Motor neuron (in vitro differentiated cells): Measurements from ENCODE around the gene SLC13A3. TPM values are rescaled to one million over a fixed set of nuclear protein-coding genes. Genes with fewer than 3 reads are reported as not detected.
A peak's percentile ranks its signal among the peaks of the same experiment; 100 is the strongest.

Experiments used
- ATAC-seq, 8 experiments: fragments of 200-7000 bp; cut with Tn5 transposase; replicated peaks in 6 of 8; 2 replicates each; pipeline ENCODE4 v1.8.0; 2021; ENCODE audit warnings: mild to moderate bottlenecking in 8 of 8, moderate library complexity in 8 of 8
- H3K27ac ChIP-seq, 2 donors: fragments of 250-450 bp; sonication (Bioruptor Pico); 2 replicates each; pipeline ENCODE4 v1.9.0; 2021; ENCODE audit warnings: antibody characterized with exemption in 2 of 2, mild to moderate bottlenecking in 2 of 2, moderate library complexity in 1 of 2
- H3K4me1 ChIP-seq, 2 donors: fragments of 250-450 bp; sonication (Bioruptor Pico); replicated peaks in 1 of 2; 2 replicates each; pipeline ENCODE4 v1.6.1; 2021; ENCODE audit warnings: antibody characterized with exemption in 2 of 2, mild to moderate bottlenecking in 2 of 2, moderate library complexity in 1 of 2
- H3K4me3 ChIP-seq, 5 donors: fragments of 250-450 bp; sonication (Bioruptor Pico); 2 replicates each; pipeline ENCODE4 v1.9.0; 2021; ENCODE audit warnings: antibody characterized with exemption in 5 of 5, mild to moderate bottlenecking in 5 of 5, moderate library complexity in 4 of 5
- WGBS, 10 experiments: fragments of 450-650 bp; shearing (Covaris generic); methylation state at CpG; one replicate each; pipeline ENCODE4 v1.0.0; 2022; 5-methylcytosine and 5-hydroxymethylcytosine counted together
- in situ Hi-C, 9 experiments: fragments of 400-800 bp; cut with MboI; loops; one replicate each; pipeline ENCODE4 v1.15.0; 2021; ENCODE audit warnings: low sequenced_read_pairs in 9 of 9, low pct_unique_long_range_greater_than_20kb in 2 of 9; ENCODE audit not compliant: unreplicated experiment in 9 of 9
- total RNA-seq, 8 experiments: library from RNA; unstranded; fragments of 300-600 nt; gene quantifications; 2 replicates each; pipeline versions ENCODE4 v1.2.3 to v1.2.4, GENCODE V29; 2022

The SLC13A3 gene
- total RNA-seq, 8 experiments from 2014 or later = 0.97 to 5.0 (median 3.0) TPM

GRCh38 chr20:46583411-46584214, 67.6 kb downstream of the SLC13A3 start:
- in situ Hi-C loops = no loop called here
- 0 to 74% (median 47%) methylated on average over 1 to 14 of the region's 17 CpGs; no CpG with 5 or more reads in 1 of the 10 experiments for WGBS, 10 experiments
- no peak for ATAC-seq
- Histone ChIP-seq H3K4me3 (no peak overlapping the region), H3K4me1 (no peaks in the 10 kb centered on the region), H3K27ac (no peak overlapping the region)

GRCh38 chr20:46582648-46583047, 68.6 kb downstream of the SLC13A3 start:
- H3K27ac ChIP-seq = no peak overlapping the region
- no peak for ATAC-seq
- in situ Hi-C loops = no loop called here
- H3K4me3 ChIP-seq = no peak overlapping the region
- no peaks in the 10 kb centered on the region for H3K4me1 ChIP-seq
- WGBS, 10 experiments = 83 to 100% (median 93%) methylated on average over 1 to 5 of the region's 5 CpGs; no CpG with 5 or more reads in 1 of the 10 experiments

GRCh38 chr20:46581391-46581790, 69.9 kb downstream of the SLC13A3 start:
- ATAC-seq = peak in 1 of 8 experiments; percentile 11
- WGBS, 10 experiments = 10 to 100% (median 79%) methylated on average over 1 to 3 of the region's 3 CpGs; no CpG with 5 or more reads in 1 of the 10 experiments
- H3K4me1 ChIP-seq = no peaks in the 10 kb centered on the region
- H3K27ac ChIP-seq = no peak overlapping the region
- in situ Hi-C loops = no loop called here
- no peak overlapping the region for H3K4me3 ChIP-seq

GRCh38 chr20:46580613-46581205, 70.5 kb downstream of the SLC13A3 start:
- H3K4me3 ChIP-seq = no peak overlapping the region
- peak in 3 of 8 experiments; percentile 94 to 99 (median 98) for ATAC-seq
- H3K4me1 ChIP-seq = no peaks in the 10 kb centered on the region
- in situ Hi-C loops = no loop called here
- 20 to 100% (median 40%) methylated on average over 1 to 2 of the region's 2 CpGs; no CpG with 5 or more reads in 5 of the 10 experiments for WGBS, 10 experiments
- H3K27ac ChIP-seq = no peak overlapping the region

- in situ Hi-C loops = no loop called here
- Histone ChIP-seq H3K4me1 (no peaks in the 10 kb centered on the region), H3K27ac (no peak overlapping the region), H3K4me3 (no peak overlapping the region)
- ATAC-seq = no peak
- WGBS, 10 experiments = 0 to 98% (median 84%) methylated on average over 1 to 7 of the region's 7 CpGs; no CpG with 5 or more reads in 2 of the 10 experiments
Observed at GRCh38 chr20:46578745-46579144, 72.5 kb downstream of the SLC13A3 start.

GRCh38 chr20:46576774-46577395, 74.4 kb downstream of the SLC13A3 start:
- in situ Hi-C loops = no loop called here
- H3K27ac ChIP-seq = no peak overlapping the region
- ATAC-seq = no peak
- 20 to 92% (median 72%) methylated on average over 1 to 6 of the region's 6 CpGs for WGBS, 10 experiments
- no peaks in the 10 kb centered on the region for H3K4me1 ChIP-seq
- no peak overlapping the region for H3K4me3 ChIP-seq

- Histone ChIP-seq H3K4me3 (no peak overlapping the region), H3K27ac (no peak overlapping the region), H3K4me1 (no peaks in the 10 kb centered on the region)
- in situ Hi-C loops = no loop called here
- WGBS, 10 experiments = 40 to 84% (median 63%) methylated on average over 1 to 7 of the region's 9 CpGs; no CpG with 5 or more reads in 1 of the 10 experiments
- ATAC-seq = no peak
Observed at GRCh38 chr20:46575937-46576461, 75.3 kb downstream of the SLC13A3 start.

- in situ Hi-C loops = no loop called here
- H3K27ac ChIP-seq = no peak overlapping the region
- no peak for ATAC-seq
- H3K4me3 ChIP-seq = no peak overlapping the region
- WGBS, 10 experiments = 0 to 100% (median 100%) methylated on average over 1 of the region's 5 CpGs; no CpG with 5 or more reads in 7 of the 10 experiments
- no peaks in the 10 kb centered on the region for H3K4me1 ChIP-seq
Observed at GRCh38 chr20:46575394-46575793, 75.9 kb downstream of the SLC13A3 start.

- 65 to 100% (median 87%) methylated on average over 1 to 16 of the region's 19 CpGs; no CpG with 5 or more reads in 1 of the 10 experiments for WGBS, 10 experiments
- ATAC-seq = peak in 1 of 8 experiments; percentile 90
- Histone ChIP-seq H3K4me1 (peaks cover 0 to 2% of the 10 kb centered on the region in 2 donors), H3K27ac (no peak overlapping the region), H3K4me3 (no peak overlapping the region)
- in situ Hi-C loops = loop anchor here in 1 of 9 experiments (25.0 kb wide), 1 partner anchor 113 kb away; the partner anchor contains the start of gene TP53RK
Observed at GRCh38 chr20:46573788-46574584, 77.3 kb downstream of the SLC13A3 start.

- 29 to 100% (median 57%) methylated on average over 1 to 6 of the region's 6 CpGs; no CpG with 5 or more reads in 2 of the 10 experiments for WGBS, 10 experiments
- no peak overlapping the region for H3K4me3 ChIP-seq
- H3K4me1 ChIP-seq = peaks cover 4 to 7% of the 10 kb centered on the region in 2 donors
- in situ Hi-C loops = loop anchor here in 1 of 9 experiments (25.0 kb wide), 1 partner anchor 114 kb away; the partner anchor contains the start of gene TP53RK
- ATAC-seq = no peak
- no peak overlapping the region for H3K27ac ChIP-seq
Observed at GRCh38 chr20:46573234-46573633, 78.0 kb downstream of the SLC13A3 start.

- Histone ChIP-seq H3K4me1 (peaks cover 4 to 10% of the 10 kb centered on the region in 2 donors), H3K27ac (no peak overlapping the region), H3K4me3 (no peak overlapping the region)
- ATAC-seq = no peak
- in situ Hi-C loops = loop anchor here in 1 of 9 experiments (25.0 kb wide), 1 partner anchor 115 kb away; the partner anchor contains the start of gene TP53RK
- WGBS, 10 experiments = 0 to 100% (median 64%) methylated on average over 1 to 3 of the region's 3 CpGs; no CpG with 5 or more reads in 2 of the 10 experiments
Observed at GRCh38 chr20:46572790-46573189, 78.5 kb downstream of the SLC13A3 start.

GRCh38 chr20:46572153-46572552, 79.1 kb downstream of the SLC13A3 start:
- Histone ChIP-seq H3K4me1 (peaks cover 4 to 12% of the 10 kb centered on the region in 2 donors), H3K4me3 (no peak overlapping the region), H3K27ac (no peak overlapping the region)
- in situ Hi-C loops = loop anchor here in 1 of 9 experiments (25.0 kb wide), 1 partner anchor 115 kb away; the partner anchor contains the start of gene TP53RK
- peak in 3 of 8 experiments; percentile 40 to 73 (median 52) for ATAC-seq
- 67 to 83% (median 70%) methylated on average over 1 to 3 of the region's 8 CpGs; no CpG with 5 or more reads in 7 of the 10 experiments for WGBS, 10 experiments
